ENCODE measurements around the gene KCP.

DNA sequence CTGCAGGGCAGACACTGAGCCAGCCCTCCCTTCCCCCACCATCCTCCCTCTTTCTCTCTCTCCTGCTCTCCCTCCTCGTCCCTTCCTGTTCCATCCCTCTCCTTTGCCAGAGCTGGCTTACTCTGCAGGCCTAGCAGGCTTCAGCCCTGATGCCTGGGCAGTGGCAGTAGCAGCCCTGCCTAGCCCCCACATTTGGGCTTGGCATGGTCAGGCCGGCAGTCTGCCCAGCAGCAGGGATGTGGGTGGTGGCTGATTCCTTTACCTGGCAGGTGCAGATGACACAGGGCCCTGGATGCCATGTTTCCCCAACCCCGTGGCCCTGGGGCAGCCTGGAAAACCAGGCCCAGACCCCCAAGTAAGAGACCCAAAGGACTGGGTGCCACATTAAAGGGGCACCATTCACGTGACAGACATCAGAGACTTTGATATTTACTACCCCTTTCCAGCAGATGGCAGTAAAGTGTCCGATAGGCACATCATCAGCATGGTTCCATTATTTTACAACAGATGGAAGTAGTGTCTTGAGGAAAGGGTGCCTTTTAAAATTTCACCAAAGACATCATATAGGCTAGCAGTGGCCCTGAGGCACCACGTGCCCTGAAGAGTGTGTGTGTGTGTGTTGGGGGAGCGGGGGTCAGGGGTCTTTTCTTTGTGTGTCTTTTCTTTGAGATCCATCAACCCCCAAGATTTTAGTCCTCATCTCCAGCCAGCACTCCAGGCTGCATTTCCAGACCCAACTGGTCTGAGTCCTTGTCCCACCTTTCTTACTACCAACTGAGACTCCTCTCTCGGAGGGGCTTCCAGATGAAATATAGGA is 5.9 kb downstream of the KCP start:
- TF ChIP-seq CTCF (IDR thresholded peaks at IDR 0.05; ENCODE audit: low read depth, low read length): peak; percentile 80
- TF ChIP-seq POLR2A (IDR thresholded peaks at IDR 0.05; ENCODE audit: extremely low read depth, insufficient read length): no peak
- TF ChIP-seq, protein P1, sequence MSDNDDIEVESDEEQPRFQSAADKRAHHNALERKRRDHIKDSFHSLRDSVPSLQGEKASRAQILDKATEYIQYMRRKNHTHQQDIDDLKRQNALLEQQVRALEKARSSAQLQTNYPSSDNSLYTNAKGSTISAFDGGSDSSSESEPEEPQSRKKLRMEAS (IDR thresholded peaks at IDR 0.05; ENCODE audit: low read depth, low read length): peak; percentile 90

Data from NB4 (cell line).